Mucosa of stomach (tissue), 1 donor: ENCODE measurements around the gene JPH4.
A peak's percentile ranks its signal among the peaks of the same experiment; 100 is the strongest.
"Not testable (repeated sequence)": the region's sequence is repeated elsewhere in the genome, so short reads cannot be mapped to it uniquely, and the experiment has no call there.

Source experiments
- H3K27me3 ChIP-seq: one replicate; pipeline ENCODE4 v1.7.0; 2013; ENCODE audit warnings: mild to moderate bottlenecking, low read length; ENCODE audit not compliant: control insufficient read depth, insufficient read depth
- H3K36me3 ChIP-seq: one replicate; pipeline ENCODE4 v1.7.0; 2013; ENCODE audit warnings: low read length; ENCODE audit not compliant: control insufficient read depth, insufficient read depth
- H3K4me1 ChIP-seq: one replicate; pipeline ENCODE4 v1.7.0; 2013; ENCODE audit warnings: mild to moderate bottlenecking, low read length; ENCODE audit not compliant: control insufficient read depth, insufficient read depth
- H3K4me3 ChIP-seq: one replicate; pipeline ENCODE4 v1.7.0; 2013; ENCODE audit warnings: low read length
- H3K9ac ChIP-seq: one replicate; pipeline ENCODE4 v1.7.0; 2013; ENCODE audit warnings: mild to moderate bottlenecking, low read length, moderate library complexity
- H3K9me3 ChIP-seq: one replicate; pipeline ENCODE4 v1.7.0; 2013; ENCODE audit warnings: mild to moderate bottlenecking, low read length, moderate library complexity; ENCODE audit not compliant: control insufficient read depth
- donor health status: Pancreatic carcinoma.

Gene JPH4

GRCh38 chr14:23604675-23605170, 26.1 kb upstream of the JPH4 start:
- H3K36me3 ChIP-seq = no peaks in the 10 kb centered on the region
- no peak overlapping the region for H3K4me3 ChIP-seq
- H3K9me3 ChIP-seq = no peaks in the 10 kb centered on the region
- H3K4me1 ChIP-seq = peaks cover 41% of the 10 kb centered on the region
- H3K9ac ChIP-seq = no peak overlapping the region
- no peaks in the 10 kb centered on the region for H3K27me3 ChIP-seq

GRCh38 chr14:23604148-23604547, 25.6 kb upstream of the JPH4 start:
- Histone ChIP-seq H3K36me3 (no peaks in the 10 kb centered on the region), H3K9me3 (no peaks in the 10 kb centered on the region), H3K4me3 (no peak overlapping the region), H3K27me3 (no peaks in the 10 kb centered on the region), H3K4me1 (peaks cover 35% of the 10 kb centered on the region), H3K9ac (no peak overlapping the region)

- H3K4me3 ChIP-seq = no peak overlapping the region
- no peaks in the 10 kb centered on the region for H3K27me3 ChIP-seq
- no peak overlapping the region for H3K9ac ChIP-seq
- no peaks in the 10 kb centered on the region for H3K36me3 ChIP-seq
- H3K4me1 ChIP-seq = peaks cover 27% of the 10 kb centered on the region
- H3K9me3 ChIP-seq = no peaks in the 10 kb centered on the region
Measured at GRCh38 chr14:23603103-23603502, 24.5 kb upstream of the JPH4 start.

- H3K4me3 ChIP-seq = no peak overlapping the region
- H3K9ac ChIP-seq = no peak overlapping the region
- no peaks in the 10 kb centered on the region for H3K27me3 ChIP-seq
- H3K4me1 ChIP-seq = peaks cover 27% of the 10 kb centered on the region
- no peaks in the 10 kb centered on the region for H3K9me3 ChIP-seq
- H3K36me3 ChIP-seq = no peaks in the 10 kb centered on the region
Measured at GRCh38 chr14:23602181-23603095, 23.8 kb upstream of the JPH4 start.

- Histone ChIP-seq H3K9ac (no peak overlapping the region), H3K4me3 (no peak overlapping the region), H3K4me1 (peaks cover 22% of the 10 kb centered on the region), H3K9me3 (no peaks in the 10 kb centered on the region), H3K27me3 (no peaks in the 10 kb centered on the region), H3K36me3 (no peaks in the 10 kb centered on the region)
Measured at GRCh38 chr14:23601845-23602180, 23.2 kb upstream of the JPH4 start.

GRCh38 chr14:23601424-23601823, 22.8 kb upstream of the JPH4 start:
- H3K9me3 ChIP-seq = no peaks in the 10 kb centered on the region
- no peaks in the 10 kb centered on the region for H3K36me3 ChIP-seq
- H3K27me3 ChIP-seq = no peaks in the 10 kb centered on the region
- H3K4me1 ChIP-seq = peaks cover 19% of the 10 kb centered on the region
- H3K4me3 ChIP-seq = no peak overlapping the region
- H3K9ac ChIP-seq = no peak overlapping the region

GRCh38 chr14:23600806-23601205, 22.2 kb upstream of the JPH4 start:
- H3K9ac ChIP-seq = no peak overlapping the region
- H3K36me3 ChIP-seq = no peaks in the 10 kb centered on the region
- no peaks in the 10 kb centered on the region for H3K9me3 ChIP-seq
- H3K27me3 ChIP-seq = no peaks in the 10 kb centered on the region
- H3K4me3 ChIP-seq = no peak overlapping the region
- H3K4me1 ChIP-seq = peaks cover 15% of the 10 kb centered on the region

GRCh38 chr14:23600322-23600707, 21.7 kb upstream of the JPH4 start:
- Histone ChIP-seq H3K4me3 (no peak overlapping the region), H3K36me3 (no peaks in the 10 kb centered on the region), H3K27me3 (no peaks in the 10 kb centered on the region), H3K4me1 (peaks cover 15% of the 10 kb centered on the region), H3K9ac (no peak overlapping the region), H3K9me3 (no peaks in the 10 kb centered on the region)

- not testable (repeated sequence) for H3K4me1 ChIP-seq, H3K4me3 ChIP-seq, H3K36me3 ChIP-seq, H3K27me3 ChIP-seq, H3K9ac ChIP-seq, H3K9me3 ChIP-seq
Measured at GRCh38 chr14:23594191-23594590, 15.6 kb upstream of the JPH4 start.

- Histone ChIP-seq H3K4me3 (no peak overlapping the region), H3K9ac (no peak overlapping the region), H3K4me1 (peaks cover 8% of the 10 kb centered on the region), H3K27me3 (no peaks in the 10 kb centered on the region), H3K9me3 (no peaks in the 10 kb centered on the region), H3K36me3 (no peaks in the 10 kb centered on the region)
Measured at GRCh38 chr14:23590198-23590597, 11.6 kb upstream of the JPH4 start.

GRCh38 chr14:23589606-23590005, 11.0 kb upstream of the JPH4 start:
- no peaks in the 10 kb centered on the region for H3K9me3 ChIP-seq
- H3K9ac ChIP-seq = no peak overlapping the region
- H3K4me3 ChIP-seq = peak overlapping the region; percentile 21
- no peaks in the 10 kb centered on the region for H3K27me3 ChIP-seq
- H3K4me1 ChIP-seq = peaks cover 8% of the 10 kb centered on the region
- H3K36me3 ChIP-seq = no peaks in the 10 kb centered on the region

GRCh38 chr14:23588884-23589598, 10.5 kb upstream of the JPH4 start:
- Histone ChIP-seq H3K36me3 (no peaks in the 10 kb centered on the region), H3K9ac (no peak overlapping the region), H3K4me1 (peaks cover 8% of the 10 kb centered on the region), H3K27me3 (no peaks in the 10 kb centered on the region), H3K9me3 (no peaks in the 10 kb centered on the region), H3K4me3 (peak overlapping the region; percentile 21)
